H1 (cell line): ENCODE data around the gene NOS1AP. TPM values are rescaled to one million over a fixed set of nuclear protein-coding genes. Genes with fewer than 3 reads are reported as not detected.
A peak's percentile ranks its signal among the peaks of the same experiment; 100 is the strongest.

ENCODE experiments used
- CTCF ChIA-PET: fragments of 300-600 bp; sonication (Branson Sonifier 250); formaldehyde crosslinking; loops from one replicate; lab custom pipeline; 2021; ENCODE audit not compliant: partially characterized antibody; lab: Charles Lee
- POLR2A ChIA-PET: fragments of 300-600 bp; sonication (Branson Sonifier 250); formaldehyde crosslinking; loops from one replicate; lab custom pipeline; 2021; ENCODE audit warnings: inconsistent platforms; ENCODE audit not compliant: partially characterized antibody; lab: Charles Lee
- DNase-seq, 2 experiments: peaks; one replicate each; pipeline versions ENCODE4 v3.0.0 to v3.0.0-alpha.2; 2010 to 2022; ENCODE audit warnings: low spot score in 2 of 2, low read depth in 1 of 2, mixed read lengths in 1 of 2
- FAIRE-seq: peaks from 2 replicates; lab custom pipeline; 2011; peaks lifted over from hg19 to GRCh38; lab: Jason Lieb, UNC
- H2AFZ ChIP-seq: 2 replicates; pipeline ENCODE4 v1.8.1; 2012; ENCODE audit warnings: low read length, inconsistent platforms
- H2AK5ac ChIP-seq: 2 replicates; pipeline ENCODE4 v1.6.1; 2013; ENCODE audit warnings: low read depth, low read length
- H2BK120ac ChIP-seq: replicated peaks from 2 replicates; pipeline ENCODE3; 2013; ENCODE audit warnings: low read depth, low read length, inconsistent platforms
- H2BK12ac ChIP-seq: 2 replicates; pipeline ENCODE4 v1.6.1; 2013; ENCODE audit warnings: low read depth, low read length
- H2BK15ac ChIP-seq: 2 replicates; pipeline ENCODE4 v1.6.1; 2013; ENCODE audit warnings: low read length
- H2BK20ac ChIP-seq: 2 replicates; pipeline ENCODE4 v1.6.1; 2013; ENCODE audit warnings: low read length
- H2BK5ac ChIP-seq: 2 replicates; pipeline ENCODE4 v1.6.1; 2013; ENCODE audit warnings: low read depth, low read length
- H3K14ac ChIP-seq: 2 replicates; pipeline ENCODE4 v1.6.1; 2013; ENCODE audit warnings: inconsistent platforms; ENCODE audit not compliant: insufficient read length
- H3K18ac ChIP-seq: 2 replicates; pipeline ENCODE4 v1.6.1; 2013; ENCODE audit warnings: low read length; ENCODE audit errors: extremely low read depth
- H3K23ac ChIP-seq: 2 replicates; pipeline ENCODE4 v1.6.1; 2013; ENCODE audit warnings: inconsistent platforms; ENCODE audit not compliant: insufficient read length
- H3K23me2 ChIP-seq: 2 replicates; pipeline ENCODE4 v1.6.1; 2013; ENCODE audit warnings: low read depth, low read length
- H3K27ac ChIP-seq: 2 replicates; pipeline ENCODE4 v1.6.1; 2011; ENCODE audit warnings: low read depth, low read length, inconsistent platforms
- H3K27me3 ChIP-seq, 4 experiments: replicated peaks in 1 of 4; 1 replicate in 1 of 4; 2 replicates in 3 of 4; pipeline versions ENCODE4 v1.6.1 to v1.8.1; 2011 to 2013; ENCODE audit warnings: low read length in 3 of 4, mild to moderate bottlenecking in 3 of 4, inconsistent platforms in 2 of 4, mixed read lengths in 2 of 4, moderate library complexity in 1 of 4; ENCODE audit not compliant: control insufficient read depth in 3 of 4, insufficient read depth in 3 of 4; ENCODE audit errors: extremely low read depth in 1 of 4
- H3K36me3 ChIP-seq, 4 experiments: 2 replicates each; pipeline versions ENCODE4 v1.6.1 to v1.8.1; 2011 to 2013; ENCODE audit warnings: mild to moderate bottlenecking in 4 of 4, low read length in 3 of 4, moderate library complexity in 2 of 4, control low read depth in 1 of 4, inconsistent platforms in 1 of 4; ENCODE audit not compliant: insufficient read depth in 4 of 4, control insufficient read depth in 2 of 4
- H3K4ac ChIP-seq: replicated peaks from 2 replicates; pipeline ENCODE3; 2013; ENCODE audit warnings: low read length, low read depth, mixed read lengths, inconsistent platforms; ENCODE audit not compliant: insufficient read length
- H3K4me1 ChIP-seq, 4 experiments: replicated peaks in 1 of 4; 1 replicate in 1 of 4; 2 replicates in 3 of 4; pipeline versions ENCODE4 v1.6.1 to v1.8.1; 2011 to 2013; ENCODE audit warnings: low read length in 3 of 4, inconsistent platforms in 2 of 4, mixed read lengths in 1 of 4; ENCODE audit not compliant: insufficient read depth in 4 of 4, control insufficient read depth in 3 of 4
- H3K4me2 ChIP-seq, 2 experiments: 2 replicates each; pipeline versions ENCODE4 v1.6.1 to v1.8.1; 2011 to 2013; ENCODE audit warnings: low read depth in 2 of 2, low read length in 2 of 2, control low read depth in 1 of 2, inconsistent platforms in 1 of 2, mild to moderate bottlenecking in 1 of 2; ENCODE audit not compliant: insufficient read depth in 1 of 2
- H3K4me3 ChIP-seq, 4 experiments: fragments of 200-600, 300-600 bp in 1 of 4; sonication (generic), shearing (Covaris generic), sonication (Bioruptor Twin) in 1 of 4; 2 replicates each; pipeline versions ENCODE4 v1.5.1 to v1.8.1; 2011 to 2016; ENCODE audit warnings: low read length in 4 of 4, low read depth in 3 of 4, control low read depth in 2 of 4, inconsistent platforms in 2 of 4, mild to moderate bottlenecking in 2 of 4, mixed read lengths in 1 of 4, moderate library complexity in 1 of 4; ENCODE audit not compliant: insufficient read depth in 2 of 4; ENCODE audit errors: extremely low read depth in 1 of 4
- H3K56ac ChIP-seq: replicated peaks from 2 replicates; pipeline ENCODE3; 2013; ENCODE audit warnings: low read depth, mild to moderate bottlenecking, mixed read lengths, low read length, inconsistent platforms; ENCODE audit not compliant: insufficient read length
- H3K79me1 ChIP-seq: 2 replicates; pipeline ENCODE4 v1.6.1; 2013; ENCODE audit warnings: low read depth, low read length, control low read depth
- H3K79me2 ChIP-seq, 2 experiments: 2 replicates each; pipeline versions ENCODE4 v1.6.1 to v1.8.1; 2012 to 2013; ENCODE audit warnings: low read length in 2 of 2, mild to moderate bottlenecking in 2 of 2, inconsistent platforms in 1 of 2; ENCODE audit not compliant: insufficient read depth in 2 of 2, control insufficient read depth in 1 of 2
- H3K9ac ChIP-seq, 4 experiments: replicated peaks in 1 of 4; 1 replicate in 1 of 4; 2 replicates in 3 of 4; pipeline versions ENCODE4 v1.6.1 to v1.8.1; 2011 to 2013; ENCODE audit warnings: low read depth in 3 of 4, low read length in 3 of 4, control low read depth in 2 of 4, mild to moderate bottlenecking in 2 of 4, moderate library complexity in 2 of 4, inconsistent platforms in 1 of 4; ENCODE audit errors: extremely low read depth in 1 of 4
- H3K9me3 ChIP-seq, 2 experiments: 2 replicates each; pipeline versions ENCODE4 v1.6.1 to v1.8.1; 2012 to 2013; ENCODE audit warnings: mild to moderate bottlenecking in 2 of 2, moderate library complexity in 2 of 2, control low read depth in 1 of 2, inconsistent platforms in 1 of 2, low read depth in 1 of 2, low read length in 1 of 2, mixed read lengths in 1 of 2; ENCODE audit not compliant: insufficient read depth in 2 of 2
- H4K20me1 ChIP-seq, 2 experiments: replicated peaks in 1 of 2; 2 replicates each; pipeline versions ENCODE3 to v1.8.1; 2011 to 2013; ENCODE audit warnings: inconsistent platforms in 2 of 2, low read length in 2 of 2, mild to moderate bottlenecking in 1 of 2; ENCODE audit not compliant: insufficient read depth in 2 of 2, control insufficient read depth in 1 of 2
- H4K5ac ChIP-seq: 2 replicates; pipeline ENCODE4 v1.6.1; 2013; ENCODE audit warnings: low read length, low read depth, mixed read lengths, inconsistent platforms; ENCODE audit not compliant: insufficient read length
- H4K8ac ChIP-seq: 2 replicates; pipeline ENCODE4 v1.8.0; 2013; ENCODE audit warnings: mild to moderate bottlenecking, moderate library complexity, low read length, inconsistent platforms; ENCODE audit not compliant: insufficient read depth; ENCODE audit errors: extremely low read depth
- H4K91ac ChIP-seq: replicated peaks from 2 replicates; pipeline ENCODE3; 2013; ENCODE audit warnings: low read length, mixed read lengths, inconsistent platforms; ENCODE audit not compliant: insufficient read length
- WGBS, 2 experiments: shearing (Covaris generic) in 1 of 2; methylation state at CpG; one replicate each; pipeline versions ENCODE4 v1.1.6 to v1.1.7; 2013 to 2015; ENCODE audit warnings: low lambda C conversion rate in 2 of 2, mixed read lengths in 2 of 2, inconsistent platforms in 1 of 2, low coverage in 1 of 2, missing lambda C conversion rate in 1 of 2; ENCODE audit not compliant: insufficient replicate concordance in 2 of 2, insufficient coverage in 1 of 2, insufficient read length in 1 of 2; ENCODE audit errors: extremely low coverage in 1 of 2, missing lambda C conversion rate in 1 of 2; 5-methylcytosine and 5-hydroxymethylcytosine counted together
- polyA plus RNA-seq, 7 experiments: library from polyadenylated mRNA; depleted of rRNA in 3 of 7; stranded (reverse) in 5 of 7; unstranded in 2 of 7; fragments of >200 nt in 5 of 7; fragments of 200-250 nt in 2 of 7; gene quantifications; 1 replicate in 5 of 7; 2 replicates in 1 of 7; 4 replicates in 1 of 7; pipeline versions ENCODE4 v1.2.1 to v1.2.3, GENCODE V29; 2011 to 2013; ENCODE audit warnings: missing spikeins in 2 of 7, mixed read lengths in 2 of 7
- total RNA-seq: library from RNA; stranded (reverse); fragmentation: NEBNext Ultra II Directional; extraction: Animal tissue kit (Norgen Biotek cat#: 25700); gene quantifications from 2 replicates; pipeline ENCODE4 v1.2.1, GENCODE V29; 2021

Gene NOS1AP
- total and polyA plus RNA-seq, 2 of the 8 experiments (the other 6 are each of a cell fraction or from before 2014, with no cell fraction given): 2.4 to 12.1 TPM

DNA sequence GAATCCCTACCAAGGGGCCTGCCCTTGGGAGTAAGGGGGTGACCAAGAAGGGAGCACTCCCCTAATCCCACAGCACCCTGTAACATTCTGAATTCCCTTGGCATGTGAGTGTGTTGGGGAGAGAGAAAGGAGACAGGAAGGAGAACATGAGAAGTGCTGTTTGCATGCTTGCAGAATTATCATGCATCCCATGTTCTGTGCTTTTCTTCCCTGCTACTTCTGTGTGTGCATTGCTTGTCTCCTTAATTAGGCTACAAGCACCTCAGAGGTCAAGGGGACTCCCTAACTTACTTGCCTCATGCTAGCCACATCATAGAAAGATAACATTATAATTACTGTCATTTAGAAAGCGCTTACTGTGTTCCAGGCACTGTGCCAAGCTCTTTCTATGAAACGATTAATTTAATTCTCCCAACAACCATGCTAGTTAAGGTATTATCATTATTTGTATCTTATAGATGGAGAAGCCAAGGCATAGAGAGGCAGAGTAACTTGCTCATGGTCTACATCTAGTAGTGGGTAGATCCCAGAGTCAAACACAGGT is 11.1 kb downstream of the NOS1AP start:
- Histone ChIP-seq H3K4me3 (no peak overlapping the region), H4K8ac (no peak overlapping the region), H3K36me3 (no peaks in the 10 kb centered on the region), H4K20me1 (peaks cover 3 to 6% of the 10 kb centered on the region in 2 experiments), H2AFZ (no peak overlapping the region), H4K5ac (no peak overlapping the region), H3K27ac (no peak overlapping the region), H2AK5ac (no peak overlapping the region), H3K4me1 (peaks cover 0 to 14% (median 4%) of the 10 kb centered on the region in 4 experiments; a peak in 4 of 7 replicates), H2BK120ac (no peak overlapping the region), H3K4me2 (0 out of 4 replicates have a peak overlapping the region, but pooled peaks of 1 of the 2 experiments have one; percentile 5), H3K56ac (no peak overlapping the region), H2BK15ac (no peak overlapping the region), H3K79me1 (peaks cover 4% of the 10 kb centered on the region), H3K79me2 (peaks cover 0 to 92% of the 10 kb centered on the region in 2 experiments; a peak in 2 of 4 replicates), H3K18ac (no peak overlapping the region), H2BK12ac (no peak overlapping the region), H3K27me3 (no peaks in the 10 kb centered on the region), H2BK20ac (no peak overlapping the region), H3K23ac (no peak overlapping the region), H3K4ac (no peak overlapping the region), H3K9me3 (no peaks in the 10 kb centered on the region), H4K91ac (no peak overlapping the region), H3K23me2 (no peaks in the 10 kb centered on the region), H3K9ac (no peak overlapping the region), H3K14ac (no peak overlapping the region), H2BK5ac (no peak overlapping the region)
- FAIRE-seq: no peak
- ChIA-PET CTCF (no interaction called here), POLR2A (interaction anchor here (0.7 to 1.4 kb wide), 4 partner anchors 11 to 195 kb away, joined by 3 to 5 read pairs (median 4); partner anchors contain the start of gene NOS1AP)
- whole genome bisulfite sequencing, 2 experiments: 95% methylated on average over 2 of the region's 2 CpGs; no CpG with 5 or more reads in 1 of the 2 experiments
- no peak for DNase-seq
